Type B pancreatic cell (in vitro differentiated cells): Measurements from ENCODE around the gene RASSF5. TPM values are rescaled to one million over a fixed set of nuclear protein-coding genes. Genes with fewer than 3 reads are reported as not detected.

Source experiments
- DNase-seq: peaks from one replicate; pipeline ENCODE4 v3.0.0; 2021; ENCODE audit warnings: mixed read lengths; ENCODE audit not compliant: unreplicated experiment; ENCODE audit errors: extremely low spot score
- H3K27ac Mint-ChIP-seq: 2 replicates; pipeline ENCODE4 v1.8.0; 2021; ENCODE audit warnings: mild to moderate bottlenecking, mixed read lengths
- H3K27me3 Mint-ChIP-seq: 2 replicates; pipeline ENCODE4 v1.8.0; 2021; ENCODE audit warnings: mixed read lengths
- H3K36me3 Mint-ChIP-seq: 2 replicates; pipeline ENCODE4 v1.8.0; 2021; ENCODE audit warnings: mixed read lengths
- H3K4me1 Mint-ChIP-seq: one replicate; pipeline ENCODE4 v1.8.0; 2021; ENCODE audit warnings: mixed read lengths; ENCODE audit not compliant: unreplicated experiment
- H3K4me3 Mint-ChIP-seq: 2 replicates; pipeline ENCODE4 v1.8.0; 2021; ENCODE audit warnings: mild to moderate bottlenecking, mixed read lengths
- H3K9me3 Mint-ChIP-seq: 2 replicates; pipeline ENCODE4 v1.8.0; 2021; ENCODE audit warnings: mixed read lengths
- total RNA-seq: library from RNA; stranded (reverse); gene quantifications from 2 replicates; pipeline ENCODE4 v1.2.1, GENCODE V29; 2021; ENCODE audit warnings: low replicate concordance
- TF ChIP-seq, protein P1 (sequence below): fragments of 200-600 bp; sonication (generic); conservative IDR thresholded peaks from 2 replicates; pipeline ENCODE4 v1.5.0; 2021; ENCODE audit warnings: antibody characterized with exemption, mild to moderate bottlenecking

RASSF5 gene
- total RNA-seq, 1 donor from 2014 or later: 3.8 TPM

- Mint-ChIP-seq H3K27ac (no peak overlapping the region), H3K4me1 (peaks cover 15% of the 10 kb centered on the region), H3K9me3 (no peaks in the 10 kb centered on the region), H3K36me3 (peaks cover 9% of the 10 kb centered on the region), H3K4me3 (no peak overlapping the region), H3K27me3 (peaks cover 3% of the 10 kb centered on the region)
- TF ChIP-seq, protein P1, sequence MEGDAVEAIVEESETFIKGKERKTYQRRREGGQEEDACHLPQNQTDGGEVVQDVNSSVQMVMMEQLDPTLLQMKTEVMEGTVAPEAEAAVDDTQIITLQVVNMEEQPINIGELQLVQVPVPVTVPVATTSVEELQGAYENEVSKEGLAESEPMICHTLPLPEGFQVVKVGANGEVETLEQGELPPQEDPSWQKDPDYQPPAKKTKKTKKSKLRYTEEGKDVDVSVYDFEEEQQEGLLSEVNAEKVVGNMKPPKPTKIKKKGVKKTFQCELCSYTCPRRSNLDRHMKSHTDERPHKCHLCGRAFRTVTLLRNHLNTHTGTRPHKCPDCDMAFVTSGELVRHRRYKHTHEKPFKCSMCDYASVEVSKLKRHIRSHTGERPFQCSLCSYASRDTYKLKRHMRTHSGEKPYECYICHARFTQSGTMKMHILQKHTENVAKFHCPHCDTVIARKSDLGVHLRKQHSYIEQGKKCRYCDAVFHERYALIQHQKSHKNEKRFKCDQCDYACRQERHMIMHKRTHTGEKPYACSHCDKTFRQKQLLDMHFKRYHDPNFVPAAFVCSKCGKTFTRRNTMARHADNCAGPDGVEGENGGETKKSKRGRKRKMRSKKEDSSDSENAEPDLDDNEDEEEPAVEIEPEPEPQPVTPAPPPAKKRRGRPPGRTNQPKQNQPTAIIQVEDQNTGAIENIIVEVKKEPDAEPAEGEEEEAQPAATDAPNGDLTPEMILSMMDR: no peak
- no peak for DNase-seq
These were observed 11.8 kb upstream of the RASSF5 start for GRCh38 chr1:206495493-206496046.

DNA sequence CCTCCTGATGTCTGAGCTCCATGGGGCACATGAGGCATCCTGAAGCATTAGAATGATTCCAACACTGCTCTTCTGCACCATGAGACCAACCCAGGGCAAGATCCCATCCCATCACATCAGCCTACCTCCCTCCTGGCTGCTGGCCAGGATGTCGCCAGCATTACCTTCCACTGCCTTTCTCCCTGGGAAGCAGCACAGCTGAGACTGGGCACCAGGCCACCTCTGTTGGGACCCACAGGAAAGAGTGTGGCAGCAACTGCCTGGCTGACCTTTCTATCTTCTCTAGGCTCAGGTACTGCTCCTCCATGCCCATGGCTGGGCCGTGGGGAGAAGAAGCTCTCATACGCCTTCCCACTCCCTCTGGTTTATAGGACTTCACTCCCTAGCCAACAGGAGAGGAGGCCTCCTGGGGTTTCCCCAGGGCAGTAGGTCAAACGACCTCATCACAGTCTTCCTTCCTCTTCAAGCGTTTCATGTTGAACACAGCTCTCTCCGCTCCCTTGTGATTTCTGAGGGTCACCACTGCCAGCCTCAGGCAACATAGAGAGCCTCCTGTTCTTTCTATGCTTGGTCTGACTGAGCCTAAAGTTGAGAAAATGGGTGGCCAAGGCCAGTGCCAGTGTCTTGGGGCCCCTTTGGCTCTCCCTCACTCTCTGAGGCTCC is 11.1 kb upstream of the RASSF5 start:
- TF ChIP-seq, protein P1: no peak
- peaks cover 9% of the 10 kb centered on the region for H3K4me1 Mint-ChIP-seq
- no peak overlapping the region for H3K4me3 Mint-ChIP-seq
- no peaks in the 10 kb centered on the region for H3K9me3 Mint-ChIP-seq
- H3K27me3 Mint-ChIP-seq: peaks cover 3% of the 10 kb centered on the region
- DNase-seq: no peak
- peaks cover 9% of the 10 kb centered on the region for H3K36me3 Mint-ChIP-seq
- no peak overlapping the region for H3K27ac Mint-ChIP-seq

GRCh38 chr1:206497363-206497762 is 10.0 kb upstream of the RASSF5 start:
- no peak overlapping the region for H3K4me3 Mint-ChIP-seq
- peaks cover 5% of the 10 kb centered on the region for H3K4me1 Mint-ChIP-seq
- H3K36me3 Mint-ChIP-seq: peaks cover 6% of the 10 kb centered on the region
- TF ChIP-seq, protein P1: no peak
- H3K9me3 Mint-ChIP-seq: no peaks in the 10 kb centered on the region
- H3K27ac Mint-ChIP-seq: no peak overlapping the region
- peaks cover 13% of the 10 kb centered on the region for H3K27me3 Mint-ChIP-seq
- DNase-seq: no peak

GRCh38 chr1:206497774-206498173 is 9.6 kb upstream of the RASSF5 start:
- H3K9me3 Mint-ChIP-seq: no peaks in the 10 kb centered on the region
- H3K4me1 Mint-ChIP-seq: peaks cover 5% of the 10 kb centered on the region
- peaks cover 17% of the 10 kb centered on the region for H3K27me3 Mint-ChIP-seq
- no peak for DNase-seq
- TF ChIP-seq, protein P1: no peak
- H3K4me3 Mint-ChIP-seq: no peak overlapping the region
- H3K36me3 Mint-ChIP-seq: peaks cover 5% of the 10 kb centered on the region
- no peak overlapping the region for H3K27ac Mint-ChIP-seq

DNA sequence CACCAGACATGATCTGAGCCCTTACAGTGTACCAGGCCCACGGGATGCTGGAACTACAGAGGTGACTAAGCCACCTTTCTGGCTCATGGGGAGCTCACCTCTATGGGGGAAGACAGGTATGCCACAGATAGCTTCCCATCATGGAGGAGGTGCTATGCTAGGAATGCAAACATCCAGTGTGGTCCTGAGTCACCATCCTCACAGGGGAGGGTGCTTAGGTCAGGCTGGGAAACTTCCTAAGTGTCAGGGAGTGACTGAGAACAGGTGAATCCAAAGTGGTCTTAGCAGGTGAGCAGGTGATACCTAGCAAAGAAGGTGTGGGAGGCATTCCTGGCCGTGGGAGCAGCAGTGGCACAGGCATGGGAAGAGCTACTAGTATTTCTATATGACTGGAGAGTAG is 8.6 kb upstream of the RASSF5 start:
- TF ChIP-seq, protein P1: no peak
- H3K4me1 Mint-ChIP-seq: peaks cover 5% of the 10 kb centered on the region
- no peaks in the 10 kb centered on the region for H3K9me3 Mint-ChIP-seq
- no peak overlapping the region for H3K4me3 Mint-ChIP-seq
- peaks cover 5% of the 10 kb centered on the region for H3K36me3 Mint-ChIP-seq
- no peak for DNase-seq
- H3K27ac Mint-ChIP-seq: no peak overlapping the region
- H3K27me3 Mint-ChIP-seq: peaks cover 26% of the 10 kb centered on the region
